HG03103 (cell line): ENCODE results near the gene LAYN.

ENCODE experiments used
- ATAC-seq: cut with Tn5 transposase; IDR thresholded peaks from one replicate; pipeline ENCODE4 v1.9.1; 2021; ENCODE audit warnings: low read depth; ENCODE audit not compliant: unreplicated experiment

The LAYN gene

GRCh38 chr11:111589886-111590499 lies 49.5 kb downstream of the LAYN start:
- no peak for ATAC-seq

GRCh38 chr11:111591187-111591960 lies 50.9 kb downstream of the LAYN start:
- ATAC-seq = no peak

- ATAC-seq = no peak
Observed at GRCh38 chr11:111592491-111592890, 52.0 kb downstream of the LAYN start.

GRCh38 chr11:111596319-111596718 lies 55.8 kb downstream of the LAYN start:
- ATAC-seq = no peak

GRCh38 chr11:111598148-111598547 lies 57.6 kb downstream of the LAYN start:
- ATAC-seq = no peak

GRCh38 chr11:111598559-111598958 lies 58.0 kb downstream of the LAYN start:
- ATAC-seq = no peak

GRCh38 chr11:111601636-111601978 lies 61.1 kb downstream of the LAYN start:
- no peak for ATAC-seq

- ATAC-seq = peak; percentile 89
Observed at GRCh38 chr11:111601979-111602864, 61.7 kb downstream of the LAYN start, which contains the start of gene SIK2. SIK2 (plus strand) TSS chr11:111602449; CDS start chr11:111602564, 115 bp downstream.

GRCh38 chr11:111602865-111603610 lies 62.5 kb downstream of the LAYN start:
- ATAC-seq = peak; percentile 8

- ATAC-seq = no peak
Observed at GRCh38 chr11:111603611-111604130, 63.2 kb downstream of the LAYN start.

GRCh38 chr11:111604392-111605009 lies 64.0 kb downstream of the LAYN start:
- no peak for ATAC-seq

GRCh38 chr11:111605681-111606080 lies 65.2 kb downstream of the LAYN start:
- no peak for ATAC-seq

- ATAC-seq = no peak
Observed at GRCh38 chr11:111606986-111607385, 66.5 kb downstream of the LAYN start.

GRCh38 chr11:111607751-111608150 lies 67.2 kb downstream of the LAYN start:
- ATAC-seq = no peak
